OCI-LY7 (cell line): Measurements from ENCODE around the gene DUSP9. TPM values are rescaled to one million over a fixed set of nuclear protein-coding genes. Genes with fewer than 3 reads are reported as not detected.
"Not testable (repeated sequence)": the region's sequence is repeated elsewhere in the genome, so short reads cannot be mapped to it uniquely, and the experiment has no call there.

Experiments used
- BruUV-seq: library from RNA; stranded (reverse); fragments of 400-500 nt; replicated peaks from 2 replicates; lab custom pipeline; 2021; lab: Mats Ljungman, UMichigan
- CTCF ChIA-PET: fragments of 300-600 bp; sonication (Branson Sonifier 250); formaldehyde crosslinking; loops from one replicate; lab custom pipeline; 2022; ENCODE audit warnings: antibody characterized with exemption; ENCODE audit not compliant: unreplicated experiment; lab: Charles Lee
- POLR2A ChIA-PET: fragments of 300-600 bp; sonication (Branson Sonifier 250); formaldehyde crosslinking; loops from one replicate; lab custom pipeline; 2022; ENCODE audit warnings: antibody characterized with exemption; lab: Charles Lee
- DNase-seq: peaks from one replicate; pipeline ENCODE4 v3.0.0-alpha.2; 2015; ENCODE audit warnings: low spot score
- H2AFZ ChIP-seq: fragments of 200-600 bp; sonication (generic), shearing (Covaris generic); 2 replicates; pipeline ENCODE4 v1.6.1; 2014; ENCODE audit warnings: mild to moderate bottlenecking, antibody characterized with exemption, low read length, moderate library complexity
- H3K27ac ChIP-seq: fragments of 200-600 bp; sonication (generic); 2 replicates; pipeline ENCODE4 v1.5.1; 2014; ENCODE audit warnings: mixed run types, low read depth, mild to moderate bottlenecking, moderate library complexity, low read length, inconsistent platforms; ENCODE audit not compliant: poor library complexity, severe bottlenecking
- H3K36me3 ChIP-seq: fragments of 200-600 bp; sonication (generic); 2 replicates; pipeline ENCODE4 v1.6.1; 2014; ENCODE audit warnings: mild to moderate bottlenecking, antibody characterized with exemption, low read length, moderate library complexity, mixed read lengths; ENCODE audit not compliant: insufficient read depth
- H3K4me1 ChIP-seq: fragments of 200-600 bp; sonication (generic); 2 replicates; pipeline ENCODE4 v1.5.1; 2014; ENCODE audit warnings: mild to moderate bottlenecking, low read length; ENCODE audit not compliant: insufficient read depth, poor library complexity, severe bottlenecking
- H3K4me2 ChIP-seq: fragments of 200-600 bp; sonication (generic); 2 replicates; pipeline ENCODE4 v1.6.1; 2014; ENCODE audit warnings: mild to moderate bottlenecking, low read length
- H3K4me3 ChIP-seq: fragments of 200-600 bp; sonication (generic); 2 replicates; pipeline ENCODE4 v1.5.1; 2014; ENCODE audit warnings: mild to moderate bottlenecking, low read depth, low read length; ENCODE audit not compliant: poor library complexity, severe bottlenecking
- H3K79me2 ChIP-seq: fragments of 200-600 bp; sonication (generic); 2 replicates; pipeline ENCODE4 v1.6.1; 2016; ENCODE audit warnings: low read depth, mild to moderate bottlenecking, low read length, moderate library complexity, mixed read lengths; ENCODE audit not compliant: insufficient read depth
- H3K9me2 ChIP-seq: fragments of 200-600 bp; sonication (generic); 2 replicates; pipeline ENCODE4 v1.6.1; 2016; ENCODE audit warnings: mild to moderate bottlenecking, low read length, mixed read lengths; ENCODE audit not compliant: insufficient read depth
- H3K9me3 ChIP-seq: fragments of 200-600 bp; sonication (generic); 2 replicates; pipeline ENCODE4 v1.6.1; 2014; ENCODE audit warnings: mild to moderate bottlenecking, mixed run types, low read length, mixed read lengths
- H4K20me1 ChIP-seq: fragments of 200-600 bp; sonication (generic); 2 replicates; pipeline ENCODE4 v1.6.1; 2014; ENCODE audit warnings: mild to moderate bottlenecking, antibody characterized with exemption, low read length, moderate library complexity, mixed read lengths; ENCODE audit not compliant: insufficient read depth
- EZH2phosphoT487 ChIP-seq: fragments of 200-600 bp; sonication (generic); IDR thresholded peaks from 2 replicates; pipeline ENCODE4 v1.6.1; 2018; ENCODE audit warnings: low read depth, borderline replicate concordance, mild to moderate bottlenecking, mixed run types, antibody characterized with exemption, low read length, moderate library complexity, mixed read lengths
- intact Hi-C: fragments of 100-400 bp; cut with micrococcal nuclease; formaldehyde crosslinking; loops from one replicate; pipeline ENCODE4 v1.10.0; 2022; ENCODE audit not compliant: unreplicated experiment
- total RNA-seq, 2 experiments: library from RNA; depleted of rRNA in 1 of 2; stranded (reverse); fragments of >200 nt in 1 of 2; shearing (Covaris generic) in 1 of 2; gene quantifications; 2 replicates each; pipeline ENCODE4 v1.2.3, GENCODE V29; 2014 to 2022
- TF ChIP-seq, protein P1 (sequence below): fragments of 200-600 bp; sonication (generic); conservative IDR thresholded peaks from 2 replicates; pipeline ENCODE4 v1.5.1; 2014; ENCODE audit warnings: mild to moderate bottlenecking, antibody characterized with exemption, low read length, moderate library complexity, mixed read lengths

DUSP9 gene
- total RNA-seq, 2 experiments from 2014 or later, result not detected

GRCh38 chrX:153603131-153603656 lies 43.8 kb upstream of the DUSP9 start:
- no peak for TF ChIP-seq EZH2phosphoT487
- TF ChIP-seq, protein P1, sequence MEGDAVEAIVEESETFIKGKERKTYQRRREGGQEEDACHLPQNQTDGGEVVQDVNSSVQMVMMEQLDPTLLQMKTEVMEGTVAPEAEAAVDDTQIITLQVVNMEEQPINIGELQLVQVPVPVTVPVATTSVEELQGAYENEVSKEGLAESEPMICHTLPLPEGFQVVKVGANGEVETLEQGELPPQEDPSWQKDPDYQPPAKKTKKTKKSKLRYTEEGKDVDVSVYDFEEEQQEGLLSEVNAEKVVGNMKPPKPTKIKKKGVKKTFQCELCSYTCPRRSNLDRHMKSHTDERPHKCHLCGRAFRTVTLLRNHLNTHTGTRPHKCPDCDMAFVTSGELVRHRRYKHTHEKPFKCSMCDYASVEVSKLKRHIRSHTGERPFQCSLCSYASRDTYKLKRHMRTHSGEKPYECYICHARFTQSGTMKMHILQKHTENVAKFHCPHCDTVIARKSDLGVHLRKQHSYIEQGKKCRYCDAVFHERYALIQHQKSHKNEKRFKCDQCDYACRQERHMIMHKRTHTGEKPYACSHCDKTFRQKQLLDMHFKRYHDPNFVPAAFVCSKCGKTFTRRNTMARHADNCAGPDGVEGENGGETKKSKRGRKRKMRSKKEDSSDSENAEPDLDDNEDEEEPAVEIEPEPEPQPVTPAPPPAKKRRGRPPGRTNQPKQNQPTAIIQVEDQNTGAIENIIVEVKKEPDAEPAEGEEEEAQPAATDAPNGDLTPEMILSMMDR, result no peak
- BruUV-seq, result no TSS peak
- Histone ChIP-seq H3K9me3 (no peaks in the 10 kb centered on the region), H3K27ac (no peak overlapping the region), H3K79me2 (no peaks in the 10 kb centered on the region; the same call in 1 of the 2 replicates), H3K9me2 (no peaks in the 10 kb centered on the region), H3K4me2 (no peak overlapping the region), H4K20me1 (no peaks in the 10 kb centered on the region), H3K4me1 (peaks cover 7% of the 10 kb centered on the region), H3K36me3 (no peaks in the 10 kb centered on the region), H3K4me3 (no peak overlapping the region), H2AFZ (no peak overlapping the region)
- ChIA-PET CTCF (no interaction called here), POLR2A (no interaction called here)
- intact Hi-C loops, result no loop called here
- DNase-seq, result no peak

- H3K79me2 ChIP-seq, POLR2A ChIA-PET, DNase-seq, H3K4me1 ChIP-seq, H3K9me2 ChIP-seq, H3K9me3 ChIP-seq, H4K20me1 ChIP-seq, CTCF ChIA-PET, H3K27ac ChIP-seq, BruUV-seq, H3K36me3 ChIP-seq, intact Hi-C loops, H2AFZ ChIP-seq, H3K4me2 ChIP-seq, H3K4me3 ChIP-seq: not testable (repeated sequence)
Observed at GRCh38 chrX:153604666-153605380, 42.2 kb upstream of the DUSP9 start.

DNA sequence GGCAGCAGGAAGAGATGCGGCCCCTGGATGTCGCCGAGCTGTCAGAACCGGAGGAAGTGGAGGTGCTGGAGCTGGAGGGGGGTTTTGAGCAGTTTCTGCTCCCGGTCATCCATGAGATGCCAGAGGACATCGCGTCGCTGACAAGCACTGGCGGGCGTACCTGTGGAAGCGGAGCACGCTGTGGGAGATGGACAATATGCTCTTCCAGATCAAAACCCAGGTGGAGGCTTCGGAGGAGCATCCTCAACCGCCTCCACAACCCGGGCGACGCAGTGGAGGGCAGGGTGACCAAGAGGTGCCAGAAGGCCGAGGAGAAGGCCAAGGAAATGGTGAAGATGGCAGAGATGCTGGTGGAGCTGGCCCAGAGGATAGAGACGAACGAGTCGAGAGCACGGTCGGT lies 40.5 kb upstream of the DUSP9 start:
- Histone ChIP-seq H4K20me1 (no peaks in the 10 kb centered on the region), H2AFZ (no peak overlapping the region), H3K36me3 (no peaks in the 10 kb centered on the region), H3K27ac (no peak overlapping the region), H3K4me3 (no peak overlapping the region), H3K4me1 (no peaks in the 10 kb centered on the region), H3K79me2 (no peaks in the 10 kb centered on the region), H3K9me3 (no peaks in the 10 kb centered on the region), H3K4me2 (no peak overlapping the region), H3K9me2 (no peaks in the 10 kb centered on the region)
- POLR2A ChIA-PET, result interaction anchor here (0.6 to 0.8 kb wide), 2 partner anchors 26 to 39 kb away, joined by 3 to 4 read pairs; no protein-coding TSS in a partner anchor
- DNase-seq, result no peak
- CTCF ChIA-PET, result no interaction called here
- BruUV-seq, result no TSS peak
- no peak for TF ChIP-seq EZH2phosphoT487
- TF ChIP-seq, protein P1, result no peak
- intact Hi-C loops, result no loop called here
